Measurements from ENCODE around the gene DLG1. TPM values are rescaled to one million over a fixed set of nuclear protein-coding genes. Genes with fewer than 3 reads are reported as not detected.

DLG1 gene
- total RNA-seq, 6 donors from 2014 or later = 49.3 to 102 (median 63.2) TPM

GRCh38 chr3:197286678-197287077 is 11.7 kb downstream of the DLG1 start:
- peaks cover 0 to 6% (median 2%) of the 10 kb centered on the region in 4 donors for H3K4me1 ChIP-seq
- H3K9me3 ChIP-seq = no peaks in the 10 kb centered on the region
- TF ChIP-seq POLR2A (IDR thresholded peaks at IDR 0.05) = no peak
- TF ChIP-seq EP300 (IDR thresholded peaks at IDR 0.05) = no peak
- TF ChIP-seq POLR2AphosphoS5 (IDR thresholded peaks at IDR 0.05) = no peak
- TF ChIP-seq, protein P1, sequence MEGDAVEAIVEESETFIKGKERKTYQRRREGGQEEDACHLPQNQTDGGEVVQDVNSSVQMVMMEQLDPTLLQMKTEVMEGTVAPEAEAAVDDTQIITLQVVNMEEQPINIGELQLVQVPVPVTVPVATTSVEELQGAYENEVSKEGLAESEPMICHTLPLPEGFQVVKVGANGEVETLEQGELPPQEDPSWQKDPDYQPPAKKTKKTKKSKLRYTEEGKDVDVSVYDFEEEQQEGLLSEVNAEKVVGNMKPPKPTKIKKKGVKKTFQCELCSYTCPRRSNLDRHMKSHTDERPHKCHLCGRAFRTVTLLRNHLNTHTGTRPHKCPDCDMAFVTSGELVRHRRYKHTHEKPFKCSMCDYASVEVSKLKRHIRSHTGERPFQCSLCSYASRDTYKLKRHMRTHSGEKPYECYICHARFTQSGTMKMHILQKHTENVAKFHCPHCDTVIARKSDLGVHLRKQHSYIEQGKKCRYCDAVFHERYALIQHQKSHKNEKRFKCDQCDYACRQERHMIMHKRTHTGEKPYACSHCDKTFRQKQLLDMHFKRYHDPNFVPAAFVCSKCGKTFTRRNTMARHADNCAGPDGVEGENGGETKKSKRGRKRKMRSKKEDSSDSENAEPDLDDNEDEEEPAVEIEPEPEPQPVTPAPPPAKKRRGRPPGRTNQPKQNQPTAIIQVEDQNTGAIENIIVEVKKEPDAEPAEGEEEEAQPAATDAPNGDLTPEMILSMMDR (IDR thresholded peaks at IDR 0.05) = no peak
- H3K4me3 ChIP-seq = no peak overlapping the region
- H3K27ac ChIP-seq = no peak overlapping the region
- DNase-seq (no peak), ATAC-seq (ENCODE audit: low FRiP score in 2 of 2) (no peak)
- 96 to 97% methylated on average over 2 of the region's 2 CpGs for WGBS, 2 donors
- H3K27me3 ChIP-seq = no peaks in the 10 kb centered on the region
- H3K36me3 ChIP-seq = peaks cover 0 to 52% (median 7%) of the 10 kb centered on the region in 4 donors

DNA sequence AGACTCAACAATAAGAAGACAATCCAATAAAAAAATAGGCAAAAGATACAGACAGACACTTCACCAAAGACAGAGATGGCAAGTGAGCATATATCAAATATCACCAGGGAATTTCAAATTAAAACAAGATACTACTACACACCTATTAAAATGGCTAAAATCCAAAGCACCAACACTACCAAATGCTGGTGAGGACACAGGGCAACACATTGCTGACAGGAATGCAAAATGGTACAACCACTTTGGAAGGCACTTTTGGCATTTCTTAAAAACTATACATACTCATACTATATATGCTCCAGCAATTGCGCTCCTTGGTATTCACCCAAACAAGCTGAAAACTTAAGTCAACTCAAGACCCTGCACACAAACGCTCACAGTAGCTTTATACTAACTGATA is 12.9 kb downstream of the DLG1 start:
- DNase-seq (no peak), ATAC-seq (ENCODE audit: low FRiP score in 2 of 2) (no peak)
- TF ChIP-seq POLR2AphosphoS5 (IDR thresholded peaks at IDR 0.05) = no peak
- no peak for TF ChIP-seq EP300 (IDR thresholded peaks at IDR 0.05)
- no peak for TF ChIP-seq POLR2A (IDR thresholded peaks at IDR 0.05)
- TF ChIP-seq, protein P1 (IDR thresholded peaks at IDR 0.05) = no peak
- H3K27ac ChIP-seq = no peak overlapping the region
- H3K9me3 ChIP-seq = no peaks in the 10 kb centered on the region
- peaks cover 0 to 58% (median 7%) of the 10 kb centered on the region in 4 donors for H3K36me3 ChIP-seq
- no peak overlapping the region for H3K4me3 ChIP-seq
- H3K27me3 ChIP-seq = no peaks in the 10 kb centered on the region
- peaks cover 0 to 4% (median 0%) of the 10 kb centered on the region in 4 donors for H3K4me1 ChIP-seq
- 97 to 98% methylated on average over 2 of the region's 2 CpGs for WGBS, 2 donors

DNA sequence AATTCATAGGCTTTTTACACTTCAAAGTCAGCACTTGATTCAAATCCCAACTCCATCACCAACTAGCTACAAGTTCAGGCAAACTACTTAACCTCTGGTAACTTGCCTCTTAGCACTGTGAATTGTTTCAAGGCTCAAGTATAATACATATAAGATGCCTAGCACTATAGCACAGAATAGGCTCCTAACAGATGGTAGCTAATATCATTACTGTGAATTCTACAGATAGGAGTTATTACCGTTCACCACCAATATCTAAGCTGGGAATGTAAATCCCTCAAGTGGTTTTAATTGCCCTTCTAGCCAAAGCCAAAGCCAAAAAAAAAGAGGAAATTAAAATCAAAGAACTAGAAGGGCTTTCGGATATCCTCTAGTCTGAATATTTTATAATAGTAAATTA is 15.4 kb downstream of the DLG1 start:
- TF ChIP-seq, protein P1 (IDR thresholded peaks at IDR 0.05) = no peak
- no peak for TF ChIP-seq EP300 (IDR thresholded peaks at IDR 0.05)
- TF ChIP-seq POLR2AphosphoS5 (IDR thresholded peaks at IDR 0.05) = no peak
- TF ChIP-seq POLR2A (IDR thresholded peaks at IDR 0.05) = no peak
- no peaks in the 10 kb centered on the region for H3K27me3 ChIP-seq
- 84 to 86% methylated on average over 2 of the region's 2 CpGs for WGBS, 2 donors
- H3K4me1 ChIP-seq = no peaks in the 10 kb centered on the region
- no peak overlapping the region for H3K4me3 ChIP-seq
- no peaks in the 10 kb centered on the region for H3K9me3 ChIP-seq
- no peak overlapping the region for H3K27ac ChIP-seq
- DNase-seq (no peak), ATAC-seq (ENCODE audit: low FRiP score in 2 of 2) (no peak)
- H3K36me3 ChIP-seq = peaks cover 0 to 50% (median 7%) of the 10 kb centered on the region in 4 donors

DNA sequence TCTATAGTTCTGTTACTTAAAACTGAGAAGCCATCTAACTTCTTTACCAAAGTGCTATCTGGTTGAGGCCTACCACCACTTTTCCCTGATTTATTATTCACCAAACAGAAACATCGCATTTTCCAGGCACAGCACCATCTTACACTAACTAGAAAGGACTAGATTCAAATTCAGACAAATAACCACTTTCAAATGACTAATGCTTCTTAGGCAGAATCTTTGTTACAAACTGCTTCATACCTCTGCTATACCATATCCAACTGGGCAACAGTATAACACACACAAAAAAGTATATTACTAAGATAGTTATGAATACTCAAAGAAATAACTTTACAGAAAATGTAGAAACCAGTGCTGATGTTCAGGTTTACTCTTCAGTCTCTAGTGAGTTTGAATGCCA is 16.6 kb downstream of the DLG1 start:
- Histone ChIP-seq H3K27ac (no peak overlapping the region), H3K9me3 (no peaks in the 10 kb centered on the region), H3K36me3 (peaks cover 0 to 50% (median 7%) of the 10 kb centered on the region in 4 donors), H3K4me1 (no peaks in the 10 kb centered on the region), H3K27me3 (no peaks in the 10 kb centered on the region), H3K4me3 (no peak overlapping the region)
- TF ChIP-seq, protein P1 (IDR thresholded peaks at IDR 0.05) = no peak
- TF ChIP-seq EP300 (IDR thresholded peaks at IDR 0.05) (no peak), POLR2AphosphoS5 (IDR thresholded peaks at IDR 0.05) (no peak), POLR2A (IDR thresholded peaks at IDR 0.05) (no peak)
- DNase-seq (no peak), ATAC-seq (ENCODE audit: low FRiP score in 2 of 2) (no peak)
- WGBS, 2 donors = 94 to 100% methylated on average over 1 of the region's 1 CpG

DNA sequence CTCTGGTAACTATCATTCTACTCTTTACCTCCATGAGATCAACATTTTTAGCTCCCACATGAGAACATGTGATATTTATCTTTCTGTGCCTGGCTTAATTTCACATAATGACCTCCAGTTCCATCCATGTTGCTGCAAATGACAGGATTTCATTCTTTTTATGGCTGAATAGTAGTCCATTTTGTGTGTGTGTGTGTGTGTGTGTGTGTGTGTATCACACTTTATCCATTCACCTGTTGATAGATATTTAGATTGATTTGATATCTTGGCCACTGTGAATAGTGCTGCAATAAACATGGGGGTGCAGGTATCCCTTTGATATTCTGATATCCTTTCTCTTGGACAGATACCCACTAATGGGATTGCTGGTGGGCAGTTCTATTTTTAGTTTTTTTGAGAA is 18.3 kb downstream of the DLG1 start:
- no peak for ATAC-seq (ENCODE audit: low FRiP score in 2 of 2)
- no peak for DNase-seq
- H3K27me3 ChIP-seq = no peaks in the 10 kb centered on the region
- H3K27ac ChIP-seq = no peak overlapping the region
- no peaks in the 10 kb centered on the region for H3K9me3 ChIP-seq
- peaks cover 0 to 53% (median 3%) of the 10 kb centered on the region in 4 donors for H3K36me3 ChIP-seq
- TF ChIP-seq, protein P1 (IDR thresholded peaks at IDR 0.05) = no peak
- no peak for TF ChIP-seq POLR2A (IDR thresholded peaks at IDR 0.05)
- no peak for TF ChIP-seq EP300 (IDR thresholded peaks at IDR 0.05)
- TF ChIP-seq POLR2AphosphoS5 (IDR thresholded peaks at IDR 0.05) = no peak
- H3K4me1 ChIP-seq = no peaks in the 10 kb centered on the region
- no peak overlapping the region for H3K4me3 ChIP-seq
